HepG2 (cell line): Measurements from ENCODE around the gene JOSD2. TPM values are rescaled to one million over a fixed set of nuclear protein-coding genes. Genes with fewer than 3 reads are reported as not detected.

ENCODE experiments used
- ATAC-seq: fragments of 200-7000 bp; cut with Tn5 transposase; 3 replicates; pipeline ENCODE4 v1.9.1; 2020; ENCODE audit warnings: mild to moderate bottlenecking, moderate library complexity
- BruUV-seq: library from RNA; stranded (reverse); fragments of 400-500 nt; replicated peaks from 2 replicates; lab custom pipeline; 2021; lab: Mats Ljungman, UMichigan
- CTCF ChIA-PET: fragments of 300-600 bp; formaldehyde crosslinking; extraction: SDS; loops from one replicate; lab custom pipeline; 2021; ENCODE audit warnings: low total read pairs, inconsistent platforms, low intra/inter-chr PET ratio; lab: Yijun Ruan, JAX
- POLR2A ChIA-PET: fragments of 350-600 bp; sonication (Branson Sonifier 250); formaldehyde crosslinking; loops from one replicate; lab custom pipeline; 2020; ENCODE audit warnings: antibody characterized with exemption, inconsistent platforms; lab: Yijun Ruan, JAX
- DNase-seq: peaks from one replicate; pipeline ENCODE4 v3.0.0-alpha.2; 2015; ENCODE audit warnings: low spot score
- FAIRE-seq: peaks from 3 replicates; lab custom pipeline; 2011; peaks lifted over from hg19 to GRCh38; lab: Jason Lieb, UNC
- H2AFZ ChIP-seq: one replicate; pipeline ENCODE4 v1.6.1; 2011; ENCODE audit warnings: low read length, inconsistent platforms
- H3K27ac ChIP-seq: fragments of 300-600 bp; 3 replicates; pipeline ENCODE4 v1.8.0; 2011; ENCODE audit warnings: mixed run types, mild to moderate bottlenecking, mixed read lengths, low read length, inconsistent platforms; ENCODE audit not compliant: insufficient read depth; ENCODE audit errors: extremely low read length
- H3K27me3 ChIP-seq, 2 experiments: fragments of 200-600 bp in 1 of 2; 2 replicates in 1 of 2; 3 replicates in 1 of 2; pipeline versions ENCODE4 v1.6.0 to v1.8.0; 2011; ENCODE audit warnings: low read length in 2 of 2, mild to moderate bottlenecking in 2 of 2, moderate library complexity in 2 of 2, inconsistent platforms in 1 of 2; ENCODE audit not compliant: insufficient read depth in 2 of 2, control insufficient read depth in 1 of 2
- H3K36me3 ChIP-seq, 2 experiments: fragments of 200-600 bp in 1 of 2; replicated peaks in 1 of 2; 2 replicates in 1 of 2; 3 replicates in 1 of 2; pipeline versions ENCODE4 v1.5.1 to v1.8.0; 2011; ENCODE audit warnings: low read length in 2 of 2, inconsistent platforms in 1 of 2; ENCODE audit not compliant: insufficient read depth in 2 of 2, control insufficient read depth in 1 of 2
- H3K4me1 ChIP-seq: 2 replicates; pipeline ENCODE4 v1.5.1; 2012; ENCODE audit warnings: low read length, inconsistent platforms; ENCODE audit not compliant: insufficient read depth
- H3K4me2 ChIP-seq: 2 replicates; pipeline ENCODE4 v1.6.0; 2011; ENCODE audit warnings: low read depth, low read length, inconsistent platforms
- H3K4me3 ChIP-seq, 3 experiments: fragments of 200-600 bp in 1 of 3; sonication (generic), shearing (Covaris generic) in 1 of 3; replicated peaks in 1 of 3; 2 replicates each; pipeline ENCODE4 v1.5.1; 2011 to 2016; ENCODE audit warnings: low read length in 3 of 3, inconsistent platforms in 2 of 3, low read depth in 2 of 3, mild to moderate bottlenecking in 2 of 3, control low read depth in 1 of 3, mixed read lengths in 1 of 3; ENCODE audit not compliant: insufficient read depth in 1 of 3
- H3K79me2 ChIP-seq: one replicate; pipeline ENCODE4 v1.6.1; 2011; ENCODE audit warnings: low read length, inconsistent platforms; ENCODE audit not compliant: insufficient read depth
- H3K9ac ChIP-seq: 2 replicates; pipeline ENCODE4 v1.6.0; 2011; ENCODE audit warnings: mild to moderate bottlenecking, low read depth, low read length, inconsistent platforms; ENCODE audit not compliant: insufficient read depth
- H3K9me3 ChIP-seq: 2 replicates; pipeline ENCODE4 v1.5.1; 2012; ENCODE audit warnings: mild to moderate bottlenecking, low read length
- H4K20me1 ChIP-seq: 2 replicates; pipeline ENCODE4 v1.6.0; 2011; ENCODE audit warnings: inconsistent platforms, mild to moderate bottlenecking, low read length, moderate library complexity; ENCODE audit not compliant: insufficient read depth
- CBX5 ChIP-seq: sonication (generic); formaldehyde crosslinking; IDR thresholded peaks from 2 replicates; pipeline ENCODE4 v1.4.0; 2020; ENCODE audit warnings: missing genetic modification reagents, borderline replicate concordance
- GLI4 ChIP-seq: sonication (generic); formaldehyde crosslinking; IDR thresholded peaks from 2 replicates; pipeline ENCODE4 v1.5.1; 2020; ENCODE audit warnings: missing genetic modification reagents, mild to moderate bottlenecking, moderate library complexity, borderline replicate concordance
- HINFP ChIP-seq: sonication (generic); formaldehyde crosslinking; IDR thresholded peaks from 2 replicates; pipeline ENCODE4 v1.4.0; 2020; ENCODE audit warnings: low read depth, mild to moderate bottlenecking, missing genetic modification reagents
- NR2C2 ChIP-seq: sonication (generic); formaldehyde crosslinking; IDR thresholded peaks from 2 replicates; pipeline ENCODE4 v1.4.0; 2020; ENCODE audit warnings: missing genetic modification reagents, mild to moderate bottlenecking, moderate library complexity, borderline replicate concordance
- ZNF563 ChIP-seq: sonication (generic); formaldehyde crosslinking; IDR thresholded peaks from 2 replicates; pipeline ENCODE4 v1.8.0; 2022; ENCODE audit warnings: mild to moderate bottlenecking, moderate library complexity, missing genetic modification reagents
- ZNF567 ChIP-seq: sonication (generic); formaldehyde crosslinking; IDR thresholded peaks from 2 replicates; pipeline ENCODE4 v1.8.1; 2023; ENCODE audit warnings: mild to moderate bottlenecking, missing genetic modification reagents, borderline replicate concordance
- ZNF569 ChIP-seq: sonication (generic); formaldehyde crosslinking; IDR thresholded peaks from 2 replicates; pipeline ENCODE4 v1.5.0; 2020; ENCODE audit warnings: mild to moderate bottlenecking, missing genetic modification reagents, moderate library complexity, borderline replicate concordance
- WGBS: methylation state at CpG from one replicate; pipeline ENCODE4 v1.1.6; 2017; ENCODE audit warnings: low lambda C conversion rate; 5-methylcytosine and 5-hydroxymethylcytosine counted together
- in situ Hi-C: cut with HindIII; loops from 2 replicates; pipeline ENCODE4 v1.10.0; 2017; ENCODE audit warnings: low pct_unique_long_range_greater_than_20kb; ENCODE audit not compliant: extremely low pct_ligation_motif_present
- intact Hi-C: fragments of 100-400 bp; cut with micrococcal nuclease; formaldehyde crosslinking; loops from one replicate; pipeline ENCODE4 v1.10.0; 2022; ENCODE audit not compliant: unreplicated experiment
- polyA plus RNA-seq, 8 experiments: library from polyadenylated mRNA; depleted of rRNA in 3 of 8; stranded (reverse) in 7 of 8; unstranded in 1 of 8; fragments of >200 nt; fragmentation: Illumina TruSeq in 4 of 8; extraction: Trizol in 4 of 8; gene quantifications; 2 replicates each; pipeline versions ENCODE4 v1.2.1 to v1.2.3, GENCODE V29; 2011 to 2016; ENCODE audit warnings: low read depth in 4 of 8, missing spikeins in 1 of 8, mixed read lengths in 1 of 8; ENCODE audit not compliant: insufficient read depth in 1 of 8
- total RNA-seq, 5 experiments: library from RNA; depleted of rRNA; stranded (reverse); fragments of >200 nt; fragmentation: Illumina TruSeq; extraction: Trizol; gene quantifications; 2 replicates each; pipeline ENCODE4 v1.2.3, GENCODE V29; 2016; ENCODE audit warnings: low read depth in 1 of 5
- TF ChIP-seq, protein P1 (sequence below): sonication (generic); formaldehyde crosslinking; IDR thresholded peaks from 2 replicates; pipeline ENCODE4 v1.4.0; 2020; ENCODE audit warnings: missing genetic modification reagents

JOSD2 gene
- total and polyA plus RNA-seq, 2 of the 13 experiments (the other 11 are each of a cell fraction or from before 2014, with no cell fraction given), result 2.0 to 4.1 TPM

DNA sequence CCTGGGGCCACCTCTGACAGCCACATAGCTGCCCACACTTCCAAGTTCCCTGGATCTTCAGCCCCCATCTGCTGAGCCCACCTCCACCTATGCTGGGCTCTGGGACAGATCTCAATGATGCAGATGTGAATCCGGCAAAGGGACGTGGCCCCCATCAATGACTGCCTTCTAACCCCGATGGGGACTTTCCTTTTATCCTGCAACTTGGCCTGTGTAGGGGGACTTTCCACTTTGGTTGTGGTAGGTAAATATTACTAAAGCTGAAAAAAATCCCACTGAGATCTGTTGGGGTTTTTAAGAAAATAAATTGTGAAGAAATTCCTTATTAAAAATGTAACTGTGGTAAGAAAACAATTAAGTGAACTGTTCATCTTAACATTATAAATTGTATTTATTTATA is 23.5 kb upstream of the JOSD2 start (continued):
- no peak for TF ChIP-seq CBX5 (CRISPR knock-in tag)
- no peak for TF ChIP-seq HINFP
- no peak for TF ChIP-seq ZNF569 (CRISPR knock-in tag)
- TF ChIP-seq ZNF563 (CRISPR knock-in tag), result no peak
- TF ChIP-seq NR2C2, result no peak
- TF ChIP-seq GLI4, result no peak

DNA sequence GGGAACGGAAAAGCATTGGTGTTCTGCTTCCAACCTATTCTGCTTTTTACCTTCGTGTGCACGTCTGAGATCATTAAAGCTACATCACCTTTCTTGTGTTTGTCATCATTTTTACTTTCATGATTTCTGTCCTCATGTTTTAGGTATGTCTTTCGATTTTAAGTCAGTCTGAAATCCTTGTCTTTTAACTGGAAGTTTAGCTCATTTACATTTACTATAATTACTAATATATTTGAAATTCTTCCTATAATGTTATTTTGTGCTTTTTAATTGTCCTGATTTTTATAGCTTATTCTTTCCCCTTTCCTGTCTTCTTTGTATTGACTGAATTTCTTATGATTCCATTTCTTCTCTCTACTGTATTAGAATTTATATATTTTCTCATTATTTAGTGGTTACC is 22.0 kb upstream of the JOSD2 start:
- POLR2A ChIA-PET, result no interaction called here
- H3K9ac ChIP-seq, result no peak overlapping the region
- H3K36me3 ChIP-seq, result no peaks in the 10 kb centered on the region
- no peaks in the 10 kb centered on the region for H3K9me3 ChIP-seq
- H3K4me2 ChIP-seq, result no peak overlapping the region
- CTCF ChIA-PET, result no interaction called here
- in situ Hi-C loops, result no loop called here
- no peak overlapping the region for H3K4me3 ChIP-seq
- ATAC-seq (no peak), FAIRE-seq (no peak)
- 12% methylated on average over 4 of the region's 4 CpGs for WGBS
- BruUV-seq, result no TSS peak
- TF ChIP-seq, protein P1, sequence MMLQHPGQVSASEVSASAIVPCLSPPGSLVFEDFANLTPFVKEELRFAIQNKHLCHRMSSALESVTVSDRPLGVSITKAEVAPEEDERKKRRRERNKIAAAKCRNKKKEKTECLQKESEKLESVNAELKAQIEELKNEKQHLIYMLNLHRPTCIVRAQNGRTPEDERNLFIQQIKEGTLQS (CRISPR knock-in tag), result no peak
- no peak for TF ChIP-seq ZNF567 (CRISPR knock-in tag)
- TF ChIP-seq, all 625 proteins: peak for 0
- Histone ChIP-seq H4K20me1 (no peaks in the 10 kb centered on the region), H3K27ac (no peak overlapping the region), H3K27me3 (peaks cover 0 to 21% of the 10 kb centered on the region in 2 experiments; a peak in 3 of 5 replicates), H3K79me2 (no peaks in the 10 kb centered on the region), H3K4me1 (no peaks in the 10 kb centered on the region), H2AFZ (no peak overlapping the region)
- no peak for DNase-seq
- intact Hi-C loops, result no loop called here
